SJSA1 (cell line): ENCODE data around the gene CCDC54. TPM values are rescaled to one million over a fixed set of nuclear protein-coding genes. Genes with fewer than 3 reads are reported as not detected.
A peak's percentile ranks its signal among the peaks of the same experiment; 100 is the strongest.

ENCODE experiments used
- DNase-seq, 2 experiments: peaks; one replicate each; pipeline ENCODE4 v3.0.0-alpha.2; 2015 to 2020; ENCODE audit warnings: low spot score in 2 of 2, low read depth in 1 of 2
- H3K27ac ChIP-seq: fragments of 250-450 bp; sonication (Bioruptor Pico); 2 replicates; pipeline ENCODE4 v1.5.1; 2020; ENCODE audit warnings: mild to moderate bottlenecking, moderate library complexity
- H3K27me3 ChIP-seq: fragments of 250-450 bp; sonication (Bioruptor Pico); replicated peaks from 2 replicates; pipeline ENCODE4 v1.5.1; 2020; ENCODE audit warnings: mild to moderate bottlenecking, moderate library complexity
- H3K36me3 ChIP-seq: fragments of 250-450 bp; sonication (Bioruptor Pico); 2 replicates; pipeline ENCODE4 v1.5.1; 2020; ENCODE audit warnings: mild to moderate bottlenecking
- H3K4me1 ChIP-seq: fragments of 250-450 bp; sonication (Bioruptor Pico); replicated peaks from 2 replicates; pipeline ENCODE4 v1.6.1; 2021; ENCODE audit warnings: mild to moderate bottlenecking
- H3K4me3 ChIP-seq: fragments of 250-450 bp; sonication (Bioruptor Pico); 2 replicates; pipeline ENCODE4 v1.5.1; 2020; ENCODE audit warnings: mild to moderate bottlenecking
- H3K9me3 ChIP-seq: fragments of 250-450 bp; sonication (Bioruptor Pico); replicated peaks from 2 replicates; pipeline ENCODE4 v1.5.1; 2020; ENCODE audit warnings: mild to moderate bottlenecking
- total RNA-seq: library from RNA; depleted of rRNA; stranded (reverse); fragments of >200 nt; shearing (Covaris generic); gene quantifications from 2 replicates; pipeline ENCODE4 v1.2.3, GENCODE V29; 2014

The CCDC54 gene
- total RNA-seq, 1 experiment from 2014 or later: not detected

- Histone ChIP-seq H3K4me3 (no peak overlapping the region), H3K27ac (peak overlapping the region; percentile 99), H3K4me1 (peaks cover 20% of the 10 kb centered on the region), H3K9me3 (no peaks in the 10 kb centered on the region), H3K27me3 (no peaks in the 10 kb centered on the region), H3K36me3 (no peaks in the 10 kb centered on the region)
- DNase-seq: peak in 1 of 2 experiments; percentile 89
These were observed 27.7 kb downstream of the CCDC54 start for GRCh38 chr3:107404727-107405469.

DNA sequence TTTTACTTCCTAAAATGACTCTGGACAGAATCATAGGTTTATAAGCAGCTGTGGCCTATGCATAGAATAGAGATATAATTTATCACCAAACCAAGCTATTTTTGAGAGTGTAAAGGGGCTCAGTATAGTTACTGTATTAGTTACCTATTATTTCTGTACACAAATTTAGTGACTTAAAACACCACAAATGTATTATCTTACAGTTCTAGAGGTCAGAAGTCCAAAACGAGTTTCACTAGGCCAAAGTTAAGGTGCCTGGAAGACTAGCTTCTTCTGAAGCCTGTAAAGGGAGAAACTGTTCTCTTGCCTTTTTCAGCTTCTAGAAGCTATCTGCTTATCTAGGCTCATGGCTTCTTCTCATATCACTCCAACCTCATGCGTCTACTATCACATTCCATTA lies 30.1 kb downstream of the CCDC54 start:
- no peak for DNase-seq
- Histone ChIP-seq H3K27ac (no peak overlapping the region), H3K9me3 (no peaks in the 10 kb centered on the region), H3K36me3 (no peaks in the 10 kb centered on the region), H3K27me3 (no peaks in the 10 kb centered on the region), H3K4me3 (no peak overlapping the region), H3K4me1 (peaks cover 20% of the 10 kb centered on the region)

GRCh38 chr3:107408513-107408912 lies 31.3 kb downstream of the CCDC54 start:
- peaks cover 20% of the 10 kb centered on the region for H3K4me1 ChIP-seq
- H3K36me3 ChIP-seq: no peaks in the 10 kb centered on the region
- no peaks in the 10 kb centered on the region for H3K27me3 ChIP-seq
- H3K27ac ChIP-seq: no peak overlapping the region
- H3K9me3 ChIP-seq: no peaks in the 10 kb centered on the region
- no peak overlapping the region for H3K4me3 ChIP-seq
- no peak for DNase-seq

- Histone ChIP-seq H3K9me3 (no peaks in the 10 kb centered on the region), H3K27ac (no peak overlapping the region), H3K4me1 (peaks cover 13% of the 10 kb centered on the region), H3K4me3 (no peak overlapping the region), H3K36me3 (no peaks in the 10 kb centered on the region), H3K27me3 (no peaks in the 10 kb centered on the region)
- no peak for DNase-seq
These were observed 32.1 kb downstream of the CCDC54 start for GRCh38 chr3:107409365-107409764.

DNA sequence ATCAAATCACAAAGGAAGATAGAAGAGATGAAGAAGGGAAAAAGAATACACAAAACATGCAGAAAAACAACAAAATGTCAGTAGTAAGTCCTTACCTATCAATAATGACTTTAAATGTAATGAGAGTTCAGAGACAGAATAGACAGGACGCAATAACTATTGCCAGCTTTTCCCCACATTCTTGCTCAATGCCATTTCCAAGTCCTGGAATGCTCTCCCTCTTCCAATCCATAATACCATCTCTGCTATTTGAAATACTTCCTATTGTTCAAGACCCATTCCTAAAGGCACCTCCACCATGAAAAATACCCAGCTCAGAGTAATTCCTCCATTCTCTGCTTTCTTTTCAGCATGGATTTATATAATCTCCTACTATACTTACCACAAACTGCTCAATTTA lies 33.4 kb downstream of the CCDC54 start:
- Histone ChIP-seq H3K27ac (no peak overlapping the region), H3K9me3 (no peaks in the 10 kb centered on the region), H3K36me3 (no peaks in the 10 kb centered on the region), H3K27me3 (no peaks in the 10 kb centered on the region), H3K4me1 (peaks cover 5% of the 10 kb centered on the region), H3K4me3 (no peak overlapping the region)
- DNase-seq: no peak

DNA sequence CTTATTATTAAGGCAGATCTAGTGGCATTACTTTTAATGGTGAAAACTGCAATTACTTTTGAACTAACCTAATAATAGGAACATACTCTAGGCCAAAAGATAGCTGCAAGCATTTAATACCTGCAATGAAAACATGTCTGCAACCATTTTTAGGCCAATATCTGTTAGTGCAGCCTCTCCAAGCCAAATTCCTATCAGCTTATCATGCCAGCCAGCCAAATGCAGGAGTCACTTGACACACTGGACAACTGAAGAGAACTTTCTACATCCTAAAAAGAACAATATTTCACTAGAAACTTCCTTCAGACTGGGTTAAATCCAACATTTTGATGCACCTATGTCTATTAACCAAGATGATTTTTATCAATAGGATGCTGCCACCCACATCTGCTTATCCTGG lies 33.8 kb downstream of the CCDC54 start:
- Histone ChIP-seq H3K4me1 (peaks cover 5% of the 10 kb centered on the region; the same call in 1 of the 2 replicates), H3K36me3 (no peaks in the 10 kb centered on the region), H3K27me3 (no peaks in the 10 kb centered on the region), H3K9me3 (no peaks in the 10 kb centered on the region), H3K4me3 (no peak overlapping the region), H3K27ac (no peak overlapping the region)
- no peak for DNase-seq

- no peak for DNase-seq
- H3K27ac ChIP-seq: no peak overlapping the region
- H3K9me3 ChIP-seq: no peaks in the 10 kb centered on the region
- no peak overlapping the region for H3K4me3 ChIP-seq
- peaks cover 13% of the 10 kb centered on the region for H3K4me1 ChIP-seq
- H3K27me3 ChIP-seq: no peaks in the 10 kb centered on the region
- no peaks in the 10 kb centered on the region for H3K36me3 ChIP-seq
These were observed 34.5 kb downstream of the CCDC54 start for GRCh38 chr3:107411779-107412178.

DNA sequence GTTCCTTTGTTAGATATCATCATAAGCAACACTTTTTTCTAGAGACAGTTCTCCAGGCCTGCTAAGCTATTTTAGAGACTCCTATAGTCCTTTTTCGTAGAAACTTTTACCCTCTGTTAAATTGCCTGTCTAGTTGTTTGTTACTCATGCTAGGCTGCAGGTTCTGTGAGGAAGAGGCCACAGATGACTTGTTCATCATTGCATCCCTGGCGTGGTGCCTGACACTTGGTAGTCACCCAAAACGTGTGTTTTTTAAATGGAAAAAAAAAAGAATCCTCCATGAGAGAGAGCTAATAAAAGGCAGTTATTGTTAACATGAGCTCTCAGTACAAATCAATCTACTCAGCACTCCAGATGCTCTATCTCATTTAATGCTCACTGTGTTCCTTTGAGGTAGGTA lies 35.1 kb downstream of the CCDC54 start:
- Histone ChIP-seq H3K36me3 (no peaks in the 10 kb centered on the region), H3K27me3 (no peaks in the 10 kb centered on the region), H3K4me3 (no peak overlapping the region), H3K4me1 (peaks cover 16% of the 10 kb centered on the region), H3K27ac (no peak overlapping the region), H3K9me3 (no peaks in the 10 kb centered on the region)
- no peak for DNase-seq

DNA sequence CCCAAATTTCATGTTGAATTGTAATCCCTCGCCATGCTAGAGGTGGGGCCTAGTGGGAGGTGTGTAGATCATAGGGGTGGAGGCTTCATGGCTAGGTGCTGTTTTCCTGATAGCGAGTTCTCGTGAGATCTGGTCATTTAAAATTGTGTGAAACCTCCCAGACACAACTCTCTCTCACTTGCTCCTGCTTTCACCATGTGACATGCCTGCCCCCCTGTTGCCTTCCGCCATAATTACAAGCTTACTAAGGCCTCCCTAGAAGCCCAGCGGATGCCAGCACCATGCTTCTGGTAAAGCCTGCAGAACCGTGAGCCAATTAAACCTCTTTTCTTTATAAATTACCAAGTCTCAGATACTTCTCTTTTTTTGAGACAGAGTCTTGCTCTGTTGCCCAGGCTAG lies 36.0 kb downstream of the CCDC54 start:
- DNase-seq: no peak
- no peaks in the 10 kb centered on the region for H3K9me3 ChIP-seq
- no peak overlapping the region for H3K4me3 ChIP-seq
- no peaks in the 10 kb centered on the region for H3K27me3 ChIP-seq
- no peaks in the 10 kb centered on the region for H3K36me3 ChIP-seq
- H3K4me1 ChIP-seq: peaks cover 16% of the 10 kb centered on the region
- H3K27ac ChIP-seq: no peak overlapping the region

- H3K27ac ChIP-seq: no peak overlapping the region
- H3K9me3 ChIP-seq: no peaks in the 10 kb centered on the region
- peaks cover 16% of the 10 kb centered on the region for H3K4me1 ChIP-seq
- no peaks in the 10 kb centered on the region for H3K27me3 ChIP-seq
- H3K4me3 ChIP-seq: no peak overlapping the region
- DNase-seq: no peak
- H3K36me3 ChIP-seq: no peaks in the 10 kb centered on the region
These were observed 37.2 kb downstream of the CCDC54 start for GRCh38 chr3:107414325-107414964.

DNA sequence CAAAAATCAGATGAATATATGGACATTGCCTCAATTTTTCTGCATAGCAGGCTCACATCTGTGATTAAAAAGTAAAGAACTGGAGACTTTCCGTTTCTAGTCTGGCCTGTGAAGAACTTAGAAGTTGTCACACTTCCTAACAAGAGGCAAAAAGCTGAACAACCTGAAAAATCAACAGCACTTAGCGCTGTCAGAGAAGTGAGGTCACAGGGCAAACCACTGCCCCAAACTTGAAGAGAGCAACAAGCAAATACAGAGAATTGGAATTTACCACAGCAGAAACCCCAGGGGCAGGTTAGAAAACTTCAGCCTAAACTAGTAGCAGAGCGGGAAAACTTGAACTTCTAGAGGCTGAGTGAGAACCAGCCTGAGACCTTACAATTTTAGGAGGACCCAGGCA lies 38.9 kb downstream of the CCDC54 start:
- no peaks in the 10 kb centered on the region for H3K27me3 ChIP-seq
- DNase-seq: no peak
- H3K4me1 ChIP-seq: peaks cover 22% of the 10 kb centered on the region
- H3K36me3 ChIP-seq: no peaks in the 10 kb centered on the region
- H3K27ac ChIP-seq: no peak overlapping the region
- H3K9me3 ChIP-seq: no peaks in the 10 kb centered on the region
- H3K4me3 ChIP-seq: no peak overlapping the region

- H3K9me3 ChIP-seq: no peaks in the 10 kb centered on the region
- H3K27ac ChIP-seq: no peak overlapping the region
- H3K4me1 ChIP-seq: peaks cover 22% of the 10 kb centered on the region
- no peaks in the 10 kb centered on the region for H3K36me3 ChIP-seq
- H3K27me3 ChIP-seq: no peaks in the 10 kb centered on the region
- no peak for DNase-seq
- no peak overlapping the region for H3K4me3 ChIP-seq
These were observed 39.6 kb downstream of the CCDC54 start for GRCh38 chr3:107416886-107417285.

DNA sequence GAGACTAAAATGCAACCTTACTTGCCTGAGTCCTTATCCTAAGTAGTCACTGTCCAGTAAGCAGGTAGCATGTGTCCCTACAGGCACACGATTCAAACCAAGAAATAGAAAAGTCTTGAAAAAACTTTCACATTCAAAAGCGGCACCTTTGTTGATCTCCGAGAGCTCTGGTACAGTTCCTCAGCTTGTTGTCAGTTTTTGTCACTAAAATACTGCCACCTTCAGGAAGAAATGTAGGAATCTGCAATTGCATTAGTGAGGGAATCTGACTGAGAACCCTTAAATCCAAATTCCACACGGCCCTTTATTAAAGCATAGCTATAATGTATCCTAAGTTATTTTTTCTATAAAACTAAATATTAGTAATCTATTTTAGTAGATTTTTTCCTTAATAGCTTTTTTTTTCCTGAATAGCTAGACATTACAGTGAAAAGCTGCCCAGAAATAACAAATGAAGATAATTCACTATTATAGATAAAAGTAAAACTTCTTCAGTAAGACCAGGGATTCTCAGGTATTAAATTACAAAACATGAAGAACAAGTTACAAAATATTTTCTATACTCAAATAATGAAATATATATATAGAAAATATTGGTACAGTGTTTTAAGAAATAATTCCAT lies 44.0 kb downstream of the CCDC54 start:
- H3K27me3 ChIP-seq: no peaks in the 10 kb centered on the region

GRCh38 chr3:107421881-107422280 lies 44.6 kb downstream of the CCDC54 start:
- no peak overlapping the region for H3K4me3 ChIP-seq
- H3K4me1 ChIP-seq: peaks cover 9% of the 10 kb centered on the region
- no peak for DNase-seq
- H3K9me3 ChIP-seq: no peaks in the 10 kb centered on the region
- H3K36me3 ChIP-seq: no peaks in the 10 kb centered on the region
- no peaks in the 10 kb centered on the region for H3K27me3 ChIP-seq
- H3K27ac ChIP-seq: no peak overlapping the region

More for the DNA sequence above, 44.0 kb downstream of the CCDC54 start:
- peaks cover 15% of the 10 kb centered on the region for H3K4me1 ChIP-seq
- H3K9me3 ChIP-seq: no peaks in the 10 kb centered on the region
- H3K36me3 ChIP-seq: no peaks in the 10 kb centered on the region
- DNase-seq: peak; percentile 41 to 59
- peak overlapping the region; percentile 34 for H3K27ac ChIP-seq
- peak overlapping the region; percentile 28 for H3K4me3 ChIP-seq
